Measurements from ENCODE around the gene SLC35B3. TPM values are rescaled to one million over a fixed set of nuclear protein-coding genes. Genes with fewer than 3 reads are reported as not detected.
A peak's percentile ranks its signal among the peaks of the same experiment; 100 is the strongest.

Gene SLC35B3
- total and polyA plus RNA-seq, 10 of the 15 experiments (the other 5 are each of a cell fraction or from before 2014, with no cell fraction given): 10.5 to 28.1 (median 12.4) TPM

DNA sequence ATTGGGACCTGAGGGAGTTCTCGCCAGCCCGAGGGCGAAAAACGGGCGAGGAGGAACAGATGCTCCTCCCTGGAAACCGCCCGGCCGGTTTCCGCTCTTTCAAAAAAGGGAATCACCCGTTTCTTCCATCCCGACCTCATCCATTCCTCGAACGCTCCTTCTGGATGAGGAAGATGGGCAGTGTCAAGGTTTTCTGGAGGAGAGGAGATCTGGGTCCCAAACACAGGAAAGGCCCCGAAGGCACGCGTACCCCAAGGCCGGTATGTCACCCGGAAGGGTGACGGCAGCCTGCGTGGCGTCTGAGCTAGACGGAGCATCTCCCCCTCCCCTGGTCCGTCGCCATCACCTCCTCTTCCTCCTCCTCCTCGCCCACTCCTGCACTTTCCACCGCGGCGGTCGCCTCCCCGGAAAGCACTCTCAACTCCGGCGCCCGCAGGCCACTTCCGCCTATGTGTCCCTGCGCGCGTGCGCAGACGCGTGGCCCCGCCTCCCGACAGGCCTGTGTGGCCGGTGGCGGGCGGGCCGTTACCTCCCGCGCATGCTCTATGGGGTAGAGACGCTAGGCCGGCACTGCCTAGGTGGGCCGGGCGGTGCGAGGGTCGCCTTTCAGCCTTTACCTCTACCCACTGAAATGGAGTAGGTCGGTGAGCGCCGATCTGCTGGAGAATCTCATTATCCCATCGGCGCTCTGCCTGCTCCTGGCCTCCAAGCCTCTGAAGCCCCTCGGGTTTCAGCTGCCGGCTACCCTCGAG lies at the start of gene SLC35B3 (continued):
- TF ChIP-seq NR2C2 (IDR thresholded peaks at IDR 0.05; ENCODE audit: borderline replicate concordance, control insufficient read depth, insufficient read length, low read depth) (no peak), EP300 (IDR thresholded peaks at IDR 0.05; ENCODE audit: borderline replicate concordance in 1 of 2, control insufficient read depth in 1 of 2, low read depth in 2 of 2, low read length in 2 of 2) (no peak), STAT3 (IDR thresholded peaks at IDR 0.05; ENCODE audit: low read depth, low read length) (no peak), SIN3A (IDR thresholded peaks at IDR 0.05; ENCODE audit: low read depth, low read length) (no peak), SREBF1 (IDR thresholded peaks at IDR 0.05; ENCODE audit: low read length) (no peak), RELA (IDR thresholded peaks at IDR 0.05; ENCODE audit: borderline replicate concordance, partially characterized antibody) (no peak), BCL3 (IDR thresholded peaks at IDR 0.05; ENCODE audit: borderline replicate concordance, insufficient read depth, low read depth, low read length, poor library complexity, severe bottlenecking) (no peak), ZNF217 (IDR thresholded peaks at IDR 0.05) (no peak), CREM (IDR thresholded peaks at IDR 0.05; ENCODE audit: low read depth) (peak; percentile 65), KLF5 (IDR thresholded peaks at IDR 0.05; ENCODE audit: partially characterized antibody) (peak; percentile 31), POLR2A (IDR thresholded peaks at IDR 0.05; ENCODE audit: low read depth, low read length) (peak; percentile 96), SRF (IDR thresholded peaks at IDR 0.05; ENCODE audit: low read depth in 2 of 2, low read length in 2 of 2) (no peak; a peak in 1 of 4 replicates), JUND (IDR thresholded peaks at IDR 0.05; ENCODE audit: low read depth, low read length) (no peak), E4F1 (IDR thresholded peaks at IDR 0.05; ENCODE audit: borderline replicate concordance, partially characterized antibody) (peak; percentile 89), ZNF622 (IDR thresholded peaks at IDR 0.05) (no peak), RBBP5 (conservative IDR thresholded peaks at IDR 0.05) (no peak), EZH2 (IDR thresholded peaks at IDR 0.05; ENCODE audit: borderline replicate concordance, control insufficient read depth, low read depth, low read length) (no peak), KDM1A (IDR thresholded peaks at IDR 0.05; ENCODE audit: borderline replicate concordance) (no peak), SMAD1 (IDR thresholded peaks at IDR 0.05; ENCODE audit: low read depth, partially characterized antibody) (no peak), WRNIP1 (IDR thresholded peaks at IDR 0.05; ENCODE audit: borderline replicate concordance, low read depth, low read length) (no peak), PAX5 (IDR thresholded peaks at IDR 0.05; ENCODE audit: borderline replicate concordance, low read depth, low read length) (peak; percentile 54; the same call in 1 of the 2 replicates)
- TF ChIP-seq, protein P1, sequence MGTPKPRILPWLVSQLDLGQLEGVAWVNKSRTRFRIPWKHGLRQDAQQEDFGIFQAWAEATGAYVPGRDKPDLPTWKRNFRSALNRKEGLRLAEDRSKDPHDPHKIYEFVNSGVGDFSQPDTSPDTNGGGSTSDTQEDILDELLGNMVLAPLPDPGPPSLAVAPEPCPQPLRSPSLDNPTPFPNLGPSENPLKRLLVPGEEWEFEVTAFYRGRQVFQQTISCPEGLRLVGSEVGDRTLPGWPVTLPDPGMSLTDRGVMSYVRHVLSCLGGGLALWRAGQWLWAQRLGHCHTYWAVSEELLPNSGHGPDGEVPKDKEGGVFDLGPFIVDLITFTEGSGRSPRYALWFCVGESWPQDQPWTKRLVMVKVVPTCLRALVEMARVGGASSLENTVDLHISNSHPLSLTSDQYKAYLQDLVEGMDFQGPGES (IDR thresholded peaks at IDR 0.05): no peak
- TF ChIP-seq, protein P2, sequence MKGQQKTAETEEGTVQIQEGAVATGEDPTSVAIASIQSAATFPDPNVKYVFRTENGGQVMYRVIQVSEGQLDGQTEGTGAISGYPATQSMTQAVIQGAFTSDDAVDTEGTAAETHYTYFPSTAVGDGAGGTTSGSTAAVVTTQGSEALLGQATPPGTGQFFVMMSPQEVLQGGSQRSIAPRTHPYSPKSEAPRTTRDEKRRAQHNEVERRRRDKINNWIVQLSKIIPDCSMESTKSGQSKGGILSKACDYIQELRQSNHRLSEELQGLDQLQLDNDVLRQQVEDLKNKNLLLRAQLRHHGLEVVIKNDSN (IDR thresholded peaks at IDR 0.05; ENCODE audit: borderline replicate concordance, extremely low read length, insufficient read depth, low read depth, low read length): no peak
- TF ChIP-seq, protein P3, sequence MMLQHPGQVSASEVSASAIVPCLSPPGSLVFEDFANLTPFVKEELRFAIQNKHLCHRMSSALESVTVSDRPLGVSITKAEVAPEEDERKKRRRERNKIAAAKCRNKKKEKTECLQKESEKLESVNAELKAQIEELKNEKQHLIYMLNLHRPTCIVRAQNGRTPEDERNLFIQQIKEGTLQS (IDR thresholded peaks at IDR 0.05; ENCODE audit: borderline replicate concordance, extremely low read depth, low read depth, low read length): no peak

Measured in GM12878 (cell line).